ENCODE measurements around the gene GPD2.
A peak's percentile ranks its signal among the peaks of the same experiment; 100 is the strongest.

Gene GPD2

DNA sequence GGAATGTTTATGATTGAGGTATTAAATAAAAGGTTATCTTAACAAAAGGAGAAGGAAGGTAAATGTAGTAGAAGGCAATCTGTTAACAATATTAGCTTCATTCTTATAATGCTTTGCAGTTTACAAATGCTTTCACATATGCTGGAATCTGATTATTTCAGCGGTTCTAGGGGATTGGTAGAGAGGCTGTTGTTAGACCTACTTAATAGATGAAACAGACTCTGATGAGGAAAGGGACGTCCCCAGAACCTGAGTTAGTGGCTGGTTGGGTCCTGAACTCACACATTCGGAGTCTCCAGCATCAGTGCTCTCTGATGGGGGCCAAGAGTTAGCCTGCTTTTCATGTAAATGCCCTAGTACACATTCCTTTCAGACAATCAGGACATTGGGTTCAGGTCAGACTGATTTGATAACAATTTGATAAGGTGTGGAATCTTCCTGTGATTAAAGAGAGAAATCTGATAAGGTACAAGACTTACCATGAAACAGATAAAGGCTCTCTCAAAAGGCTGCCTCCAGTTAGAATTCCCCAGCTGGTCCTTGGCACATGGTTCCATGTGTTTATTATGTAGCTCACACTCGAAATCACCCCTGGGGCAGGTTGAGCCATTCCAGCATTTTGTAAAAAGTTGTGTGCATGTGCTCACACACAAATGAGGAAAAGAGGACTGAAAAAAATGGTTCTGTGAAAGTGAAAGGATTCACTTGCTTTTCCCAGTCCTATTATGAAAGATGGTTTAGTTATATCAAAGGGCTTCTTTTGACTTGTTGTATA, 103.1 kb downstream of the GPD2 start:
- TF ChIP-seq, protein P1, sequence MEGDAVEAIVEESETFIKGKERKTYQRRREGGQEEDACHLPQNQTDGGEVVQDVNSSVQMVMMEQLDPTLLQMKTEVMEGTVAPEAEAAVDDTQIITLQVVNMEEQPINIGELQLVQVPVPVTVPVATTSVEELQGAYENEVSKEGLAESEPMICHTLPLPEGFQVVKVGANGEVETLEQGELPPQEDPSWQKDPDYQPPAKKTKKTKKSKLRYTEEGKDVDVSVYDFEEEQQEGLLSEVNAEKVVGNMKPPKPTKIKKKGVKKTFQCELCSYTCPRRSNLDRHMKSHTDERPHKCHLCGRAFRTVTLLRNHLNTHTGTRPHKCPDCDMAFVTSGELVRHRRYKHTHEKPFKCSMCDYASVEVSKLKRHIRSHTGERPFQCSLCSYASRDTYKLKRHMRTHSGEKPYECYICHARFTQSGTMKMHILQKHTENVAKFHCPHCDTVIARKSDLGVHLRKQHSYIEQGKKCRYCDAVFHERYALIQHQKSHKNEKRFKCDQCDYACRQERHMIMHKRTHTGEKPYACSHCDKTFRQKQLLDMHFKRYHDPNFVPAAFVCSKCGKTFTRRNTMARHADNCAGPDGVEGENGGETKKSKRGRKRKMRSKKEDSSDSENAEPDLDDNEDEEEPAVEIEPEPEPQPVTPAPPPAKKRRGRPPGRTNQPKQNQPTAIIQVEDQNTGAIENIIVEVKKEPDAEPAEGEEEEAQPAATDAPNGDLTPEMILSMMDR (conservative IDR thresholded peaks at IDR 0.05; ENCODE audit: low read depth, low read length) = no peak
- DNase-seq (ENCODE audit: low read depth) = peak; percentile 21
- no peak overlapping the region for H3K4me3 ChIP-seq (ENCODE audit: low read depth, low read length)

- TF ChIP-seq, protein P1 (conservative IDR thresholded peaks at IDR 0.05; ENCODE audit: low read depth, low read length) = no peak
- no peak overlapping the region for H3K4me3 ChIP-seq (ENCODE audit: low read depth, low read length)
Measured at GRCh38 chr2:156540706-156541105, 104.5 kb downstream of the GPD2 start.

GRCh38 chr2:156541229-156541628, 105.0 kb downstream of the GPD2 start:
- no peak overlapping the region for H3K4me3 ChIP-seq (ENCODE audit: low read depth, low read length)
- DNase-seq (ENCODE audit: low read depth) = no peak
- TF ChIP-seq, protein P1 (conservative IDR thresholded peaks at IDR 0.05; ENCODE audit: low read depth, low read length) = no peak

More at GRCh38 chr2:156540706-156541105, 104.5 kb downstream of the GPD2 start:
- DNase-seq (ENCODE audit: low read depth) = no peak

DNA sequence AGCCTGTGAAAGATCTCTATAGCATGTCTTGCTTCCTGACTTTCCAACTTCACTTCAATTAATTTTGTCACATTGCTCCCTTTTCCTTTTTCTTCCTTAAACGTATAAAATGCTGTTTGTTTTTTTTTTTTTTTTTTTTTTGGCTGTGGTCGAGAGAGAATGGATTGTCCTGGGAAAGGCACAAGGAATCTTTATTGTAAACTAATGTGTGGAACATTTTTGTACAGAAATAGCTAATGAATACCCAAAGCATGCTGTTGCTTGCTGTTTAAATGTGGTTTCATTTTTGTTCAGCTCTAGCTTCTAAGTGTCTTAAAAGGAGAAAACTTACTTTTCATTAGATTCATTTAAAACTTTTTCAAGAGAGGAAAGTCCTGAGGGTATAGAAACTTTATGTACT, 105.5 kb downstream of the GPD2 start:
- TF ChIP-seq, protein P1 (conservative IDR thresholded peaks at IDR 0.05; ENCODE audit: low read depth, low read length) = no peak
- H3K4me3 ChIP-seq (ENCODE audit: low read depth, low read length) = no peak overlapping the region
- DNase-seq (ENCODE audit: low read depth) = no peak

- no peak for DNase-seq (ENCODE audit: low read depth)
- TF ChIP-seq, protein P1 (conservative IDR thresholded peaks at IDR 0.05; ENCODE audit: low read depth, low read length) = no peak
- H3K4me3 ChIP-seq (ENCODE audit: low read depth, low read length) = no peak overlapping the region
Measured at GRCh38 chr2:156548413-156548812, 112.2 kb downstream of the GPD2 start.

DNA sequence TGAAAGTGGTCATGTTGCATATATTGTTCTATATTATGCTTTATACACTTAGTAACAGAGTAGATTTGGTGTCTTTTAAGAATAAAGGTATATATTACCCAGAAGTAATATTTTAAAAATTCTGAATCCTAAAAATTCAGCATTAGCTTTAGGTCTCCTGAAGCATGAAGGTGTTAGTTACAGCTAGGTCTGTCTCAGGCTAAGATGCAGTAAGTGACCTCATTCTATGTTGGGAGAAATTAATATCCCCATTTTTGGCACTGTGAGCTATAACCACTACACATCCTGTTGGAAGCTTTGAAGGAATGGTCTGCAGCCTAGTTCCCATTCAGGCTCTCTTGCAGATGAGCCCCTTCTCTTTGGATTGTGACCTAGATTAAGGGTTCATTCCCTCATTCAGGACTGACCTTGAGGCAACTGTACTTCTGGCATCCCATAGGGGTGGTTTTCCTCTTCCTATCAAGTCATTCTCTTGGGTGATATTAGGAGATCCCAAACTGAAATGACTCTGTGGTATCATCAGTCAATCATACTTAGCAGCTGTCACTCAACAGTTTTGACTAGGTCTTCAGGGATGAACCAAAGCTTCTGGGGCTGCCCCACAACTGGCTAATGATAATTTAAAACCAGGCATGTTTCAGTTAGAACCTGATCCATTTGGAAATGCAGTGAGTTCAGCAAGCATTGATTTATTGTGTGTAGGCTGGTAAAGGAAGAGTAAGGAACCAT, 117.7 kb downstream of the GPD2 start:
- no peak overlapping the region for H3K4me3 ChIP-seq (ENCODE audit: low read depth, low read length)
- no peak for DNase-seq (ENCODE audit: low read depth)
- TF ChIP-seq, protein P1 (conservative IDR thresholded peaks at IDR 0.05; ENCODE audit: low read depth, low read length) = no peak
